Measurements from ENCODE around the gene LRRC17. TPM values are rescaled to one million over a fixed set of nuclear protein-coding genes. Genes with fewer than 3 reads are reported as not detected.

Gene LRRC17
- total RNA-seq, 4 donors from 2014 or later, result 3.0 to 4.1 (median 3.2) TPM

- Histone ChIP-seq H3K9me3 (no peaks in the 10 kb centered on the region), H3K27me3 (no peaks in the 10 kb centered on the region), H3K4me1 (no peaks in the 10 kb centered on the region), H3K36me3 (no peaks in the 10 kb centered on the region), H3K4me3 (replicated peaks in 1 of 3) (no peak overlapping the region), H3K27ac (no peak overlapping the region)
- intact Hi-C loops (cut with DNase I), result no loop called here
- TF ChIP-seq, protein P1, sequence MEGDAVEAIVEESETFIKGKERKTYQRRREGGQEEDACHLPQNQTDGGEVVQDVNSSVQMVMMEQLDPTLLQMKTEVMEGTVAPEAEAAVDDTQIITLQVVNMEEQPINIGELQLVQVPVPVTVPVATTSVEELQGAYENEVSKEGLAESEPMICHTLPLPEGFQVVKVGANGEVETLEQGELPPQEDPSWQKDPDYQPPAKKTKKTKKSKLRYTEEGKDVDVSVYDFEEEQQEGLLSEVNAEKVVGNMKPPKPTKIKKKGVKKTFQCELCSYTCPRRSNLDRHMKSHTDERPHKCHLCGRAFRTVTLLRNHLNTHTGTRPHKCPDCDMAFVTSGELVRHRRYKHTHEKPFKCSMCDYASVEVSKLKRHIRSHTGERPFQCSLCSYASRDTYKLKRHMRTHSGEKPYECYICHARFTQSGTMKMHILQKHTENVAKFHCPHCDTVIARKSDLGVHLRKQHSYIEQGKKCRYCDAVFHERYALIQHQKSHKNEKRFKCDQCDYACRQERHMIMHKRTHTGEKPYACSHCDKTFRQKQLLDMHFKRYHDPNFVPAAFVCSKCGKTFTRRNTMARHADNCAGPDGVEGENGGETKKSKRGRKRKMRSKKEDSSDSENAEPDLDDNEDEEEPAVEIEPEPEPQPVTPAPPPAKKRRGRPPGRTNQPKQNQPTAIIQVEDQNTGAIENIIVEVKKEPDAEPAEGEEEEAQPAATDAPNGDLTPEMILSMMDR (IDR thresholded peaks at IDR 0.05), result no peak
- TF ChIP-seq POLR2A (IDR thresholded peaks at IDR 0.05), result no peak
- no peak for DNase-seq
- 69 to 71% methylated on average over 4 of the region's 4 CpGs for WGBS, 2 donors
These were observed 29.5 kb downstream of the LRRC17 start for GRCh38 chr7:102942181-102942866.

DNA sequence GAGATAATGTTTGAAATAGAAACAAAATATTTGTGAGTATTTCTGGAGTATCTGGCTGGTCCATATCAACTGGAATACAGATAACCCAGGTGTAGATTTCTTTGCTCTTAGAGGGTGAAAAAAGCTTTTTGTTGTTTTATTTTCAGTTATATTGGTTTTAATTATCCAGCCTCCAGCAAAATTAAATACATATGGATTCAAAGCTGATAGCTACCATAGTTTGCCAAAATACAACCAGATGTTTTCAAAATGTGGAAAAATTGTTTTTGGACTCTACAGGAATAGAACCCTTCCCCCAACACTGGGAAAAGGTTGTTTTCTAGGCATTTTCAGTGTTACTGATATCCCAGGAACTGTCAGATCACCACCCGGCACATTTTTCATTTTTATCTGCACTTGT, 30.1 kb downstream of the LRRC17 start:
- Histone ChIP-seq H3K36me3 (no peaks in the 10 kb centered on the region), H3K27ac (no peak overlapping the region), H3K9me3 (no peaks in the 10 kb centered on the region), H3K27me3 (no peaks in the 10 kb centered on the region), H3K4me3 (replicated peaks in 1 of 3) (no peak overlapping the region), H3K4me1 (no peaks in the 10 kb centered on the region)
- DNase-seq, result no peak
- intact Hi-C loops (cut with DNase I), result no loop called here
- WGBS, 2 donors, result 91 to 95% methylated on average over 1 of the region's 1 CpG
- TF ChIP-seq, protein P1 (IDR thresholded peaks at IDR 0.05), result no peak
- TF ChIP-seq POLR2A (IDR thresholded peaks at IDR 0.05), result no peak

- TF ChIP-seq POLR2A (IDR thresholded peaks at IDR 0.05), result no peak
- TF ChIP-seq, protein P1 (IDR thresholded peaks at IDR 0.05), result no peak
- Histone ChIP-seq H3K27ac (no peak overlapping the region), H3K4me1 (no peaks in the 10 kb centered on the region), H3K36me3 (no peaks in the 10 kb centered on the region), H3K27me3 (no peaks in the 10 kb centered on the region), H3K9me3 (no peaks in the 10 kb centered on the region), H3K4me3 (replicated peaks in 1 of 3) (no peak overlapping the region)
- WGBS, 2 donors, result 83 to 91% methylated on average over 5 of the region's 5 CpGs
- no peak for DNase-seq
- intact Hi-C loops (cut with DNase I), result no loop called here
These were observed 30.8 kb downstream of the LRRC17 start for GRCh38 chr7:102943423-102944169.

- Histone ChIP-seq H3K36me3 (no peaks in the 10 kb centered on the region), H3K27ac (no peak overlapping the region), H3K4me1 (no peaks in the 10 kb centered on the region), H3K4me3 (replicated peaks in 1 of 3) (no peak overlapping the region), H3K9me3 (no peaks in the 10 kb centered on the region), H3K27me3 (no peaks in the 10 kb centered on the region)
- TF ChIP-seq POLR2A (IDR thresholded peaks at IDR 0.05), result no peak
- TF ChIP-seq, protein P1 (IDR thresholded peaks at IDR 0.05), result no peak
- intact Hi-C loops (cut with DNase I), result no loop called here
- DNase-seq, result no peak
- WGBS, 2 donors, result 93 to 95% methylated on average over 4 of the region's 4 CpGs
These were observed 31.4 kb downstream of the LRRC17 start for GRCh38 chr7:102944241-102944640.

DNA sequence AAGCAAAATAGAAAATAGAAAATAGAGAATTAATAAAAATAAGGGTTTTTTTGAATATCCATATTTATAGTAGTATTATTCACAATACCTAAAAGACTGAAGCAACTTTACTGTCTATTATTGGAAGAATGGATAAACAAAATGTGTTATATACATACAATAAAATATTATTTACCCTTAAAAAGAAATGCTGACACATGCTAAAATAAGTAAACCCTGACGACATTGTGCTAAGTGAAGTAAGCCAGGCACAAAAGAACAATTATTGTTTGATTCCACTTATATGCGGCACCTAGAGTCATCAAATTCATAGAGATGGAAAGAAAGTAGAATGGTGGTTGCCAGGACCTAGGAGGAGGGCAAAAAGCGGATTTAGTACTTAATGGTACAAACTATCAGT, 39.0 kb downstream of the LRRC17 start:
- DNase-seq, result no peak
- TF ChIP-seq, protein P1 (IDR thresholded peaks at IDR 0.05), result no peak
- no peak for TF ChIP-seq POLR2A (IDR thresholded peaks at IDR 0.05)
- no peak overlapping the region for H3K4me3 ChIP-seq (replicated peaks in 1 of 3)
- no peaks in the 10 kb centered on the region for H3K9me3 ChIP-seq
- no peaks in the 10 kb centered on the region for H3K36me3 ChIP-seq
- H3K27ac ChIP-seq, result no peak overlapping the region
- WGBS, 2 donors, result 93 to 96% methylated on average over 3 of the region's 3 CpGs
- intact Hi-C loops (cut with DNase I), result no loop called here
- no peaks in the 10 kb centered on the region for H3K4me1 ChIP-seq
- no peaks in the 10 kb centered on the region for H3K27me3 ChIP-seq
